DOHH2 (cell line): ENCODE results near the gene C7orf57.

ENCODE experiments used
- CTCF ChIP-seq: fragments of 200-600 bp; sonication (generic); IDR thresholded peaks from one replicate; pipeline ENCODE4 v1.5.1; 2014; ENCODE audit warnings: antibody characterized with exemption, mild to moderate bottlenecking, low read depth, low read length; ENCODE audit not compliant: poor library complexity, severe bottlenecking
- EZH2phosphoT487 ChIP-seq: fragments of 200-600 bp; sonication (generic); IDR thresholded peaks from 2 replicates; pipeline ENCODE4 v1.6.1; 2017; ENCODE audit warnings: borderline replicate concordance, mild to moderate bottlenecking, antibody characterized with exemption, low read length, moderate library complexity, mixed read lengths

- TF ChIP-seq CTCF = no peak
- no peak for TF ChIP-seq EZH2phosphoT487
Observed at GRCh38 chr7:48107926-48108472, 72.7 kb downstream of the C7orf57 start.
